Esophagus muscularis mucosa (tissue), 4 donors: Measurements from ENCODE around the gene ZFY. TPM values are rescaled to one million over a fixed set of nuclear protein-coding genes. Genes with fewer than 3 reads are reported as not detected.

Experiments
- DNase-seq: peaks from one replicate; pipeline ENCODE4 v3.0.0-alpha.2; 2017; ENCODE audit errors: extremely low spot score
- H3K27ac ChIP-seq, 4 donors: fragments of 200-600 bp; sonication (generic); replicated peaks in 1 of 4; 1 replicate in 3 of 4; 2 replicates in 1 of 4; pipeline ENCODE4 v1.5.1; 2016 to 2019; ENCODE audit warnings: mild to moderate bottlenecking in 1 of 4
- H3K27me3 ChIP-seq, 4 donors: fragments of 200-600 bp; sonication (generic); one replicate each; pipeline versions ENCODE4 v1.5.1 to v1.6.0; 2016 to 2019
- H3K36me3 ChIP-seq, 4 donors: fragments of 200-600 bp; sonication (generic); one replicate each; pipeline ENCODE4 v1.5.1; 2016 to 2019
- H3K4me1 ChIP-seq, 4 donors: fragments of 200-600 bp; sonication (generic); one replicate each; pipeline ENCODE4 v1.5.1; 2016 to 2019
- H3K4me3 ChIP-seq, 4 donors: fragments of 200-600 bp; sonication (generic); 1 replicate in 2 of 4; 2 replicates in 2 of 4; pipeline ENCODE4 v1.5.1; 2016 to 2019; ENCODE audit warnings: mild to moderate bottlenecking in 4 of 4, moderate library complexity in 1 of 4
- H3K9me3 ChIP-seq, 4 donors: fragments of 200-600 bp; sonication (generic); 1 replicate in 3 of 4; 2 replicates in 1 of 4; pipeline ENCODE4 v1.5.1; 2016 to 2019
- CTCF ChIP-seq, 3 experiments: fragments of 200-600 bp in 2 of 3; fragments of 450-650 bp in 1 of 3; sonication (generic) in 2 of 3; IDR thresholded peaks; one replicate each; pipeline ENCODE4 v1.5.1; 2017 to 2019; ENCODE audit warnings: antibody characterized with exemption in 3 of 3, mild to moderate bottlenecking in 2 of 3, moderate library complexity in 1 of 3
- EP300 ChIP-seq: sonication (generic); formaldehyde crosslinking; IDR thresholded peaks from one replicate; pipeline ENCODE4 v1.6.1; 2017; ENCODE audit warnings: antibody characterized with exemption
- POLR2A ChIP-seq: fragments of 450-650 bp; IDR thresholded peaks from one replicate; pipeline ENCODE4 v1.6.1; 2017; ENCODE audit warnings: antibody characterized with exemption, moderate library complexity, mild to moderate bottlenecking, low read depth
- POLR2AphosphoS5 ChIP-seq, 2 donors: sonication (generic); formaldehyde crosslinking; IDR thresholded peaks; one replicate each; pipeline ENCODE4 v1.6.1; 2017; ENCODE audit warnings: antibody characterized with exemption in 2 of 2
- WGBS: methylation state at CpG from one replicate; pipeline ENCODE4 v1.1.5; 2018; 5-methylcytosine and 5-hydroxymethylcytosine counted together
- intact Hi-C: fragments of 100-400 bp; cut with DNase I; formaldehyde crosslinking; loops from one replicate; pipeline ENCODE4 v1.15.1; 2023
- total RNA-seq, 4 donors: library from RNA; depleted of rRNA; stranded (reverse); fragments of >200 nt; gene quantifications; one replicate each; pipeline versions ENCODE4 v1.1.0 to v1.2.1, GENCODE V29; 2016

Gene ZFY
- total RNA-seq = 10 to 100 TPM in 2 of 4 donors, under 1 TPM in 1, not detected in 1; 0.06 to 24.9 (median 16.6) TPM

- Histone ChIP-seq H3K27ac (peak within 1 kb of the TSS in 2 of 4 donors; percentile 97 to 98), H3K36me3 (peaks cover 0 to 7% (median 0%) of the 10 kb centered on the region in 4 donors), H3K4me3 (peak within 1 kb of the TSS in 2 of 4 donors; percentile 67 to 68), H3K27me3 (no peaks in the 10 kb centered on the region), H3K9me3 (no peaks in the 10 kb centered on the region), H3K4me1 (peaks cover 0 to 43% (median 12%) of the 10 kb centered on the region in 4 donors)
- DNase-seq = no peak
- no CpG with 5 or more reads among the region's 91 CpGs for WGBS
- intact Hi-C loops = no loop called here
- no peak for TF ChIP-seq POLR2A
- no peak for TF ChIP-seq EP300
- TF ChIP-seq POLR2AphosphoS5 (IDR thresholded peaks at IDR 0.05) = no peak
- no peak for TF ChIP-seq CTCF (IDR thresholded peaks at IDR 0.05)
These were observed at the start of gene ZFY for GRCh38 chrY:2934861-2935715. ZFY (plus strand) TSS chrY:2935381; CDS start chrY:2953937, 18,556 bp downstream.

- Histone ChIP-seq H3K9me3 (no peaks in the 10 kb centered on the region), H3K4me1 (no peaks in the 10 kb centered on the region), H3K27me3 (no peaks in the 10 kb centered on the region), H3K36me3 (no peaks in the 10 kb centered on the region), H3K4me3 (no peak overlapping the region), H3K27ac (no peak overlapping the region)
- intact Hi-C loops = no loop called here
- TF ChIP-seq CTCF (IDR thresholded peaks at IDR 0.05) (no peak), EP300 (no peak), POLR2AphosphoS5 (IDR thresholded peaks at IDR 0.05) (no peak), POLR2A (no peak)
- WGBS = no CpG with 5 or more reads among the region's 3 CpGs
- no peak for DNase-seq
These were observed 49.3 kb upstream of the ZFY start for GRCh38 chrY:2885880-2886279.

- no peaks in the 10 kb centered on the region for H3K36me3 ChIP-seq
- no peak overlapping the region for H3K27ac ChIP-seq
- WGBS = no CpG with 5 or more reads among the region's 5 CpGs
- intact Hi-C loops = no loop called here
- TF ChIP-seq CTCF (IDR thresholded peaks at IDR 0.05) = no peak
- H3K4me1 ChIP-seq = no peaks in the 10 kb centered on the region
- no peak overlapping the region for H3K4me3 ChIP-seq
- DNase-seq = no peak
- H3K9me3 ChIP-seq = no peaks in the 10 kb centered on the region
- no peaks in the 10 kb centered on the region for H3K27me3 ChIP-seq
These were observed 47.8 kb upstream of the ZFY start for GRCh38 chrY:2887386-2887785.

- no peaks in the 10 kb centered on the region for H3K9me3 ChIP-seq
- intact Hi-C loops = no loop called here
- DNase-seq = no peak
- no peak overlapping the region for H3K27ac ChIP-seq
- WGBS = no CpG with 5 or more reads among the region's 3 CpGs
- TF ChIP-seq POLR2A = no peak
- TF ChIP-seq CTCF (IDR thresholded peaks at IDR 0.05) = no peak
- no peaks in the 10 kb centered on the region for H3K36me3 ChIP-seq
- no peak overlapping the region for H3K4me3 ChIP-seq
- no peaks in the 10 kb centered on the region for H3K27me3 ChIP-seq
- no peaks in the 10 kb centered on the region for H3K4me1 ChIP-seq
These were observed 47.2 kb upstream of the ZFY start for GRCh38 chrY:2887955-2888354.

GRCh38 chrY:2893471-2893870 lies 41.7 kb upstream of the ZFY start:
- Histone ChIP-seq H3K27me3 (no peaks in the 10 kb centered on the region), H3K9me3 (no peaks in the 10 kb centered on the region), H3K4me3 (no peak overlapping the region), H3K36me3 (no peaks in the 10 kb centered on the region), H3K4me1 (no peaks in the 10 kb centered on the region), H3K27ac (no peak overlapping the region)
- TF ChIP-seq CTCF (IDR thresholded peaks at IDR 0.05) (no peak), POLR2AphosphoS5 (IDR thresholded peaks at IDR 0.05) (no peak), POLR2A (no peak), EP300 (no peak)
- WGBS = no CpG with 5 or more reads among the region's 1 CpG
- intact Hi-C loops = no loop called here
- DNase-seq = no peak
